ENCODE data around the gene ZNF525.
"Not testable (repeated sequence)": the region's sequence is repeated elsewhere in the genome, so short reads cannot be mapped to it uniquely, and the experiment has no call there.

The ZNF525 gene

DNA sequence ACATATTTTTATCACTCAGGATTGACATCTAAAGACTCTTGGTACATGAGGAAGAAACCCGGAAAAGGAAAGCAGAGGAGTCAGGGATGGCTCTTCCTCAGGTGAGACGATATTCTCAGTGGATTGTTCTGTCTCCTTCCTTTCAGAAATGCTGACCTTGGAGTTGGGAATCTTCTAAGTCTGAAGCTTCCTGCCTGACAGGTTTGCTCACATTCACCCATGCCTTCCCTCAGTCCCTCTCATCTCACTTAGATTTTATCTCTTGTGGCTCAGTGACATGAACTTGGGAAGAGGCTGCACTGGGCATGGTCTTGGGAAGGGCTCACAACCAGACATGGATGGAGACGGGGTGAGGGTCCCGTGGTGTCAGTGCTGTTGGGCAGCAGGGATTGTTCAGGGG lies 6.7 kb downstream of the ZNF525 start:
- Histone ChIP-seq H3K36me3 (ENCODE audit: control insufficient read depth, insufficient read depth, low read length, severe bottlenecking) (no peaks in the 10 kb centered on the region), H3K9ac (ENCODE audit: low read length) (no peak overlapping the region), H3K4me3 (ENCODE audit: low read length) (no peak overlapping the region), H3K4me1 (ENCODE audit: control insufficient read depth, insufficient read depth, low read length) (no peaks in the 10 kb centered on the region), H3K27me3 (replicated peaks; ENCODE audit: control insufficient read depth, insufficient read depth, low read length) (no peaks in the 10 kb centered on the region), H3K9me3 (ENCODE audit: control insufficient read depth, low read length) (no peaks in the 10 kb centered on the region)
- DNase-seq (ENCODE audit: low read depth), result no peak

DNA sequence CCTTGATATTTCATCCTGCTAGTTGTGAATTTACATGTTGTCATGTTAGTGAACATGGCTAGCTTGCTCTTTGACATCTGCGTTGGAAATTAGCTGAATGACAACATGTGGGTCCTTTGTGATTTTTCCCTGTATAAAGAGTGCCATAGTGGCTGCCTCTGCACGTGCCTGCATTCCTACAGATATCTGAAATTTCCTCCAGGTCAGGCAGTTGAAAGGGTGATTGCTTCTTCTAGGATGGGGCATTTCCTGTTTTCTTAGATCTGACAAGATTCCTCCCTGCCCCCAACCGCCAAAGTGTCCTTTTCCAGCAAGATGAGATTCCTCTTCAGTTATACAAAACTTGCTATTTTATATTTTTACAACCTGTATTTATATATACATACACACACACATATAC lies 8.8 kb downstream of the ZNF525 start:
- Histone ChIP-seq H3K4me3 (ENCODE audit: low read length) (no peak overlapping the region), H3K4me1 (ENCODE audit: control insufficient read depth, insufficient read depth, low read length) (no peaks in the 10 kb centered on the region), H3K27me3 (replicated peaks; ENCODE audit: control insufficient read depth, insufficient read depth, low read length) (no peaks in the 10 kb centered on the region), H3K9me3 (ENCODE audit: control insufficient read depth, low read length) (no peaks in the 10 kb centered on the region), H3K36me3 (ENCODE audit: control insufficient read depth, insufficient read depth, low read length, severe bottlenecking) (peaks cover 4% of the 10 kb centered on the region), H3K9ac (ENCODE audit: low read length) (no peak overlapping the region)
- DNase-seq (ENCODE audit: low read depth), result no peak

DNA sequence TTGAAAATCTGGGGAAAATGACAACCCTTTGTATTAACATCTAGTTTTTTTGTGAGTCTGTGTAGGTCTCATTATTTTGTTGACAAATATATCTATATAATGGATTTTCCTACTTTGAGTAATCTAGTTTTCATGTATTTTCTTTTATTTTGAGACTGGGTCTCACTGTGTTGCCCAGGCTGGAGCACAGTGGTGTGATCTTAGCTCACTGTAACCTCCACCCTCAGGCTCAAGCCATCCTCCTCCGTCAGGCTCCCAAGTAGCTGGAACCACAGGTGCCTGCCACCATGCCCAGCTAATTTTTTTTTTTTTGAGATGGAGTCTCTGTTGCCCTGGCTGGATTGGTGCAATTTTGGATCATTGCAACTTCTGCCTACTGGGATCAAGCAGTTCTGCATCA lies 9.2 kb downstream of the ZNF525 start:
- H3K9ac ChIP-seq (ENCODE audit: low read length), result no peak overlapping the region
- H3K36me3 ChIP-seq (ENCODE audit: control insufficient read depth, insufficient read depth, low read length, severe bottlenecking), result peaks cover 7% of the 10 kb centered on the region
- no peaks in the 10 kb centered on the region for H3K9me3 ChIP-seq (ENCODE audit: control insufficient read depth, low read length)
- no peak for DNase-seq (ENCODE audit: low read depth)
- no peaks in the 10 kb centered on the region for H3K27me3 ChIP-seq (replicated peaks; ENCODE audit: control insufficient read depth, insufficient read depth, low read length)
- no peak overlapping the region for H3K4me3 ChIP-seq (ENCODE audit: low read length)
- no peaks in the 10 kb centered on the region for H3K4me1 ChIP-seq (ENCODE audit: control insufficient read depth, insufficient read depth, low read length)

DNA sequence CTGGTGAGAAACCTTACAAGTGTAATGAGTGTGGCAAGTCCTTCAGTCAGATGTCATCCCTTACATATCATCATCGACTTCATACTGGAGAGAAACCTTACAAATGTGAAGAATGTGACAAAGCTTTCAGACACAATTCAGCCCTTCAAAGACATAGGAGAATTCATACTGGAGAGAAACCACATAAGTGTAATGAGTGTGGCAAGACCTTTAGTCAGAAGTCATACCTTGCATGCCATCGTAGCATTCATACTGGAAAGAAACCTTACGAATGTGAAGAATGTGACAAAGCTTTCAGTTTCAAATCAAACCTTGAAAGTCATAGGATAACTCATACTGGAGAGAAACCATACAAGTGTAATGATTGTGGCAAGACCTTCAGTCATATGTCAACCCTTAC lies 15.9 kb downstream of the ZNF525 start:
- Histone ChIP-seq H3K9ac (ENCODE audit: low read length) (no peak overlapping the region), H3K36me3 (ENCODE audit: control insufficient read depth, insufficient read depth, low read length, severe bottlenecking) (peaks cover 22% of the 10 kb centered on the region), H3K4me3 (ENCODE audit: low read length) (peak overlapping the region; percentile 41), H3K27me3 (replicated peaks; ENCODE audit: control insufficient read depth, insufficient read depth, low read length) (no peaks in the 10 kb centered on the region), H3K4me1 (ENCODE audit: control insufficient read depth, insufficient read depth, low read length) (no peaks in the 10 kb centered on the region), H3K9me3 (ENCODE audit: control insufficient read depth, low read length) (peaks cover 60% of the 10 kb centered on the region)
- no peak for DNase-seq (ENCODE audit: low read depth)

DNA sequence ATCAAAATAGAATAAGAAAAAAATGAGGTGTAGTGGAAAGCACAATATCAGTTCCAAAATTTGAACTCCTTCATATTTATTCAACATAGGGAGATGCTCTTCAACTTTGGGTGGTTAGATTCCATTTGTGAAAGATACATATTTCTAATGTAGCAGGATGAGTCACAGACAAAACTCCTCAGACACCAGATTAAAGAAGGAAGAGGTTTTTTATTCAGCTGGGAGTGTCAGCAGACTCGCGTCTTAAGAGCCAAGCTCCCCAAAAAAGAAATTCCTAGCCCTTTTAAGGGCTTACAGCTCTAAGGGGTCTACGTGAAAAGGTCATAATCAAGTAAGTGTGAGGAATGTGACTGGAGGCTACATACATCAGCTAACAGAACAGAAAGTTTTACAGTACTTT lies 22.7 kb downstream of the ZNF525 start:
- peak; percentile 40 for DNase-seq (ENCODE audit: low read depth)
- Histone ChIP-seq H3K9me3 (ENCODE audit: control insufficient read depth, low read length) (peaks cover 28% of the 10 kb centered on the region), H3K4me3 (ENCODE audit: low read length) (no peak overlapping the region), H3K4me1 (ENCODE audit: control insufficient read depth, insufficient read depth, low read length) (no peaks in the 10 kb centered on the region), H3K27me3 (replicated peaks; ENCODE audit: control insufficient read depth, insufficient read depth, low read length) (no peaks in the 10 kb centered on the region), H3K9ac (ENCODE audit: low read length) (no peak overlapping the region), H3K36me3 (ENCODE audit: control insufficient read depth, insufficient read depth, low read length, severe bottlenecking) (no peaks in the 10 kb centered on the region)

DNA sequence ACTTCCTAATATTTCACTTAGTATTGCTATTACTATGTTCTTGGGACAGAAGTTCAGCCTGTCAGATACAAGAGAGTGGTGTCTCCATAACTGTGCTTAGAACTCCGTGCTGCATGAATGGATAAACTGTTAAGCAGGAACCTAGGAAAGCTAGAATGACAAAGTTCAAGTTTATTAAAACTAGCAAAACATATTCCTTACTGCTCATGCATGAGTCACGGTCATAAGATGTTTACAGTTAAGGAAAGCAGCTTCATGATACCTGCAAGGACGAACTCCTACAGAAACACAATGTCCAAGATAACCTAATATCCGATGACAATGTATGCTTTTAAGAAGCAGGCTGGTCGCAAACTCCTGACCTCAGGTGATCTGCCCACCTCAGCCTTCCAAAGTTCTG lies 23.4 kb downstream of the ZNF525 start:
- Histone ChIP-seq H3K9ac (ENCODE audit: low read length) (no peak overlapping the region), H3K36me3 (ENCODE audit: control insufficient read depth, insufficient read depth, low read length, severe bottlenecking) (no peaks in the 10 kb centered on the region), H3K4me1 (ENCODE audit: control insufficient read depth, insufficient read depth, low read length) (no peaks in the 10 kb centered on the region), H3K9me3 (ENCODE audit: control insufficient read depth, low read length) (peaks cover 20% of the 10 kb centered on the region), H3K4me3 (ENCODE audit: low read length) (no peak overlapping the region), H3K27me3 (replicated peaks; ENCODE audit: control insufficient read depth, insufficient read depth, low read length) (no peaks in the 10 kb centered on the region)
- DNase-seq (ENCODE audit: low read depth), result peak; percentile 5

DNA sequence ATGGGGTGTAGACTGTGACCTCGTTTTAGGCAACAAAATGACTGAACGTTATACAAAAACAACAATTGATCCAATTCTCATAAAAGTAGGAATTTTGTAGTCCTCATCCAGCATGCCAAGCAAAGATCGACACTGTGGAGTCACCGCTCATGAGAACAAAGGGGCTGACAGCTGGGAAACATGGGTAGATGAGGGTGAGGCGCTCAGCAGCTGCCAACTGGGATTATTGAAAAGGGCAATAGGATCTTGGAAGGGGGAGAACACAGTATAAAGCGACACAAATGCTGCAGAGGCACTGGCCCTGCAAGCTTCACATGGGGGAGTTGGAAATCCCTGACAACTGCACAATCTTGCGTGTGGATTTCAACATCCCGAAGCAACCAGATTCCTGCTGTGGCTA lies 24.1 kb downstream of the ZNF525 start:
- H3K4me1 ChIP-seq (ENCODE audit: control insufficient read depth, insufficient read depth, low read length), result peaks cover 3% of the 10 kb centered on the region
- no peak overlapping the region for H3K4me3 ChIP-seq (ENCODE audit: low read length)
- DNase-seq (ENCODE audit: low read depth), result no peak

DNA sequence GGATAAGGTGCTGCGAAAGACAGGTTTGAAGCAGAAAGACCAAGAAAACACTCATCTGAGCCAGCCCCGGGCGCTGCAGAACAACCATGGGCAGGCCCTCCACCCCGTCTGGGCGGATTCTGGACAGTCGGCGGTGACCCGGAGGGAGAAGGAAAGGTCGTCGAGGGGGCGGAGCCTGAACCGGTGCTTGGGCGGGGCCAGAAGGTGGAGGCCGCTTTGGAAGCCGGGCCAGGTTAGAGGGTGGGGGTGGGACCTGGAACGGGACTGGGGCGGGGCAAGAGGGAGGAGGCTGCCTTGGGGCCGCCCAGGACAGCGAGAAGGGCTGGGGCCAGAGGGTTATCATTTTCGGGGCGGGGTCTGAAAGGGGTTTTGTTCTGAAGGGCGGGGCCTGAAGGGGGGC lies 24.5 kb downstream of the ZNF525 start:
- no peak overlapping the region for H3K9ac ChIP-seq (ENCODE audit: low read length)
- no peaks in the 10 kb centered on the region for H3K27me3 ChIP-seq (replicated peaks; ENCODE audit: control insufficient read depth, insufficient read depth, low read length)
- H3K36me3 ChIP-seq (ENCODE audit: control insufficient read depth, insufficient read depth, low read length, severe bottlenecking), result no peaks in the 10 kb centered on the region
- H3K4me1 ChIP-seq (ENCODE audit: control insufficient read depth, insufficient read depth, low read length), result peaks cover 4% of the 10 kb centered on the region
- DNase-seq (ENCODE audit: low read depth), result no peak
- no peak overlapping the region for H3K4me3 ChIP-seq (ENCODE audit: low read length)
- peaks cover 10% of the 10 kb centered on the region for H3K9me3 ChIP-seq (ENCODE audit: control insufficient read depth, low read length)

More for the DNA sequence above, 24.1 kb downstream of the ZNF525 start:
- Histone ChIP-seq H3K27me3 (replicated peaks; ENCODE audit: control insufficient read depth, insufficient read depth, low read length) (no peaks in the 10 kb centered on the region), H3K9me3 (ENCODE audit: control insufficient read depth, low read length) (peaks cover 14% of the 10 kb centered on the region), H3K9ac (ENCODE audit: low read length) (no peak overlapping the region), H3K36me3 (ENCODE audit: control insufficient read depth, insufficient read depth, low read length, severe bottlenecking) (no peaks in the 10 kb centered on the region)

DNA sequence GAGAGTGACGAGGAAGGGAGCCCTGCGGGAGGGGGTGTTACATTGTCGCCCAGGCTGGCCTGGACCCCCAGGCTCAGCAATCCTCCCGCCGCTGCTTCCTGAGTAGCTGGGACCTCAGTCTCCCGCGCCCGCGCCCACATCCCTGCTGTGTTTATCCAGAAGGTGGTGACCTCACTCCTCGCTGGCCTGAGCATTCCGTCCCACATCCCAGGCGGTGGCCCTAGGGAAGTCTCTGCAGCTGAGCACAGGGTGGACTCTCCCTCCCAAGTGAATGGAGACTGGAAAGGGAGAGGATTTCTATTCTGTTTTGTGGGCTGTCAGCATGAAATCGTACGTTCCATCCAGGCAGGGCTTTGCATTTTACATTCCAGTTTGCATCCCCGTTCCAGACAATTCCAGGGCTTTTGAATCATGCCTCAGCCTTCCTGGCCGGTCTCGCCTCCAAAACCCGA lies 29.0 kb downstream of the ZNF525 start:
- H3K27me3 ChIP-seq (replicated peaks; ENCODE audit: control insufficient read depth, insufficient read depth, low read length), result no peaks in the 10 kb centered on the region
- no peaks in the 10 kb centered on the region for H3K9me3 ChIP-seq (ENCODE audit: control insufficient read depth, low read length)
- DNase-seq (ENCODE audit: low read depth), result peak; percentile 61
- peaks cover 11% of the 10 kb centered on the region for H3K36me3 ChIP-seq (ENCODE audit: control insufficient read depth, insufficient read depth, low read length, severe bottlenecking)
- peak overlapping the region; percentile 98 for H3K4me3 ChIP-seq (ENCODE audit: low read length)
- H3K4me1 ChIP-seq (ENCODE audit: control insufficient read depth, insufficient read depth, low read length), result peaks cover 12% of the 10 kb centered on the region
- H3K9ac ChIP-seq (ENCODE audit: low read length), result peak overlapping the region; percentile 86

DNA sequence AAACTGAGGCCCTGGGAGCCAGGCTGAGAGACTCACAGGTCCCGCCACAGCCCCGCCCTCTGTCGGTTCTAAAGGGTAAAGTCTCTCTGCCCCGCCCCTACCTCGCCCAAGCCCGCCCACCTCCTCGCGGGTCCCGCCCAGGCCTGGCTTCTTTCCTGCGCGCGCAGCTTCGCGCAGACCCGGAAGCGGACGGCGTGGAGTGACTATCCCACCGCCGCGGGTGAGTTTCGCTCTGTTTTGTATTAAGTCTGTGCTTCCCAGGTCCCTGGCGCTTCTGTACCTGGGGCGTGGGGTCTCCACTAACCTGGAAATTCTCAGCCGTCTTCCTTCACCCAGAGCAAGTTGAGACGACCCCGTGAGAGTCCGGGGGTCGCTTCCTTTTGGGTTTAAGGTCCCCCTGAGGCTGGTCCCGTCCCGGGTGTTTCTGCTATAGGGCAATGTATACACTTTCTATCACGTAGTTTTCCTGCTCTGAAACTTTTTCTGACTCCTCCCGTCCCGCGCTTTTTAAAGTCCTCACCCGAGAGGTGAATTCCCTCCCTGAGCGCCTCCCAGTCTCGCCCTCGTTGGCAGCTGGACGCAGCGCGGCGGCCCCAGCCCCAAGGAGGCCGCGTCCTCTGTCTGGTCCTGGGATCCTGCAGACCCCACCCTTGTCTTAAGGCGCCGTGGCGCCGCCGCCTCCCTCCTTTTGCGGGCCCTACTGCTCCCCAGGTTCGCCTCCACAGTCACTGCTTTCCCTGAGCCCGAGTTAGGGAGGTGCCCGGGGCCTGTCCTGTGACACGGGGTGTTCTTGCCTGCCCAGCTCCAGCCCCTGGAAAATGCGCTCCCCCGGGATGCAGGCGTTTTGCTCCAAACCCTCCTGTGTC lies 29.7 kb downstream of the ZNF525 start, which contains the start of gene ZNF765:
Gene ZNF765, plus strand, starts transcription at position 176 of the 866 bp plus-strand sequence. CDS start 2,867 bp downstream, outside the sequence.
- peaks cover 12% of the 10 kb centered on the region for H3K4me1 ChIP-seq (ENCODE audit: control insufficient read depth, insufficient read depth, low read length)
- H3K4me3 ChIP-seq (ENCODE audit: low read length), result peak within 1 kb of the TSS; percentile 98
- H3K36me3 ChIP-seq (ENCODE audit: control insufficient read depth, insufficient read depth, low read length, severe bottlenecking), result peaks cover 18% of the 10 kb centered on the region
- H3K9ac ChIP-seq (ENCODE audit: low read length), result peak within 1 kb of the TSS; percentile 94
- DNase-seq (ENCODE audit: low read depth), result peak; percentile 99
- H3K9me3 ChIP-seq (ENCODE audit: control insufficient read depth, low read length), result no peaks in the 10 kb centered on the region
- H3K27me3 ChIP-seq (replicated peaks; ENCODE audit: control insufficient read depth, insufficient read depth, low read length), result no peaks in the 10 kb centered on the region

DNA sequence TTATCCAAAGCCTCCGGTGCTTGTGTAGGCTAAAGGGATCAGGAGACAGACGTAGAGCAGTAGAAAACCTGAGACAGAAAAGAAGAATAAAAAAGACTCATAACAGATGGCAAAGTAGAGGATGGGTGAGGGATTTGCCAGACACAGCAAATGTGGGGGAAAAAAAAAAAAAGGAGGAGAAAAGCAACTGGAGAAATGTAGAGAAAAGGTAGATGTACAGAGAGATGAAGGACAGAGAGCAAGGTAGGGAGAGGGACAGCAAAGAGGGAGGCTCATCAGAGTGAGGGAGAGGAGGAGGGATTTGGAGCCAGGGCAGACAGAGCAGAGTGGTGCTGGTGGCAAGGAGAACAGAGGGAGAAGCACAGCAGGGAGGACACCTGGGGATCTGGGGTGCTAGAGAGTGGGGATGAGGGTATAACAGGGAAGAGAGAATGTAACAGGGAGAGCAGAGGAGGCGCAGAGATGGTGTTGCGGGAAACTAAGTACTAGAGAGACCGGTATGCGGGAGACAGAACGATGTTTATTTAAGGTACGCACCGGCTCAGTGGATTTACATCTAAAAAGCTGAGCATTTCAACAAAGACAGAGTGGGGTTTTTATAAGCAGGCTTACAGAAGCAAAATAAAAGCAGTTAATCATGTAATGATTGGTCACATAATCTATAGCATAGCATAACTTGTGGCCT lies 30.5 kb downstream of the ZNF525 start:
- Histone ChIP-seq H3K9ac (ENCODE audit: low read length) (peak overlapping the region; percentile 94), H3K36me3 (ENCODE audit: control insufficient read depth, insufficient read depth, low read length, severe bottlenecking) (peaks cover 23% of the 10 kb centered on the region), H3K4me1 (ENCODE audit: control insufficient read depth, insufficient read depth, low read length) (peaks cover 12% of the 10 kb centered on the region), H3K4me3 (ENCODE audit: low read length) (peak overlapping the region; percentile 98)
- not testable (repeated sequence) for H3K27me3 ChIP-seq (replicated peaks; ENCODE audit: control insufficient read depth, insufficient read depth, low read length); H3K9me3 ChIP-seq (ENCODE audit: control insufficient read depth, low read length)
- peak; percentile 1 for DNase-seq (ENCODE audit: low read depth)
